Vagina (tissue), 2 donors: ENCODE data around the gene OGN.

Source experiments
- POLR2A ChIP-seq, 2 donors: fragments of 450-650 bp; IDR thresholded peaks; one replicate each; pipeline ENCODE4 v1.6.1; 2017; ENCODE audit warnings: antibody characterized with exemption in 2 of 2, mild to moderate bottlenecking in 2 of 2, moderate library complexity in 2 of 2
- TF ChIP-seq, protein P1 (sequence below), 3 experiments: fragments of 450-650 bp in 2 of 3; fragments of 200-600 bp in 1 of 3; sonication (generic) in 1 of 3; IDR thresholded peaks; one replicate each; pipeline ENCODE4 v1.5.1; 2017 to 2019; ENCODE audit warnings: antibody characterized with exemption in 3 of 3, mild to moderate bottlenecking in 2 of 3, moderate library complexity in 2 of 3

DNA sequence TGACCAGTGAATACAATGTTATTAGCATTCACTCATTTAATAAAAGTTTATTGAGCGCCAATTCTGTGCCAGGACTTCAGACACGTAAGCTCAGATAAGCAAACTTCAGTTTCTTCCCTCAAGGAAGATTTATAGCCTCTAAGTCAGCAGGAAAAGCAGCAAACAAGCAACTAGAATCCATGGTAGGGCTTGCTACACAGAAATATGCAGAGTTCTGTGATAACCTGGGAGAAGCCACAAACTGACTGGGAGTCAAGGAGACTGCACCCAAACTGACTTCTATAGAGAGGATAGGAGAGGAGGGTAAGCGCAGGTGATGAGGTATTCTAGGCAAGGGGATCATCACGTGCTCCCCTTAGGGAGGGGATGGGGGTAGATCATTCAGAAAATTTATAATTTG is 1.4 kb upstream of the OGN start:
- TF ChIP-seq, protein P1, sequence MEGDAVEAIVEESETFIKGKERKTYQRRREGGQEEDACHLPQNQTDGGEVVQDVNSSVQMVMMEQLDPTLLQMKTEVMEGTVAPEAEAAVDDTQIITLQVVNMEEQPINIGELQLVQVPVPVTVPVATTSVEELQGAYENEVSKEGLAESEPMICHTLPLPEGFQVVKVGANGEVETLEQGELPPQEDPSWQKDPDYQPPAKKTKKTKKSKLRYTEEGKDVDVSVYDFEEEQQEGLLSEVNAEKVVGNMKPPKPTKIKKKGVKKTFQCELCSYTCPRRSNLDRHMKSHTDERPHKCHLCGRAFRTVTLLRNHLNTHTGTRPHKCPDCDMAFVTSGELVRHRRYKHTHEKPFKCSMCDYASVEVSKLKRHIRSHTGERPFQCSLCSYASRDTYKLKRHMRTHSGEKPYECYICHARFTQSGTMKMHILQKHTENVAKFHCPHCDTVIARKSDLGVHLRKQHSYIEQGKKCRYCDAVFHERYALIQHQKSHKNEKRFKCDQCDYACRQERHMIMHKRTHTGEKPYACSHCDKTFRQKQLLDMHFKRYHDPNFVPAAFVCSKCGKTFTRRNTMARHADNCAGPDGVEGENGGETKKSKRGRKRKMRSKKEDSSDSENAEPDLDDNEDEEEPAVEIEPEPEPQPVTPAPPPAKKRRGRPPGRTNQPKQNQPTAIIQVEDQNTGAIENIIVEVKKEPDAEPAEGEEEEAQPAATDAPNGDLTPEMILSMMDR (IDR thresholded peaks at IDR 0.05), result no peak
- no peak for TF ChIP-seq POLR2A (IDR thresholded peaks at IDR 0.05)
